OCI-LY7 (cell line): Measurements from ENCODE around the gene TCTN3. TPM values are rescaled to one million over a fixed set of nuclear protein-coding genes. Genes with fewer than 3 reads are reported as not detected.

Experiments used
- BruUV-seq: library from RNA; stranded (reverse); fragments of 400-500 nt; replicated peaks from 2 replicates; lab custom pipeline; 2021; lab: Mats Ljungman, UMichigan
- CTCF ChIA-PET: fragments of 300-600 bp; sonication (Branson Sonifier 250); formaldehyde crosslinking; loops from one replicate; lab custom pipeline; 2022; ENCODE audit warnings: antibody characterized with exemption; ENCODE audit not compliant: unreplicated experiment; lab: Charles Lee
- POLR2A ChIA-PET: fragments of 300-600 bp; sonication (Branson Sonifier 250); formaldehyde crosslinking; loops from one replicate; lab custom pipeline; 2022; ENCODE audit warnings: antibody characterized with exemption; lab: Charles Lee
- DNase-seq: peaks from one replicate; pipeline ENCODE4 v3.0.0-alpha.2; 2015; ENCODE audit warnings: low spot score
- H2AFZ ChIP-seq: fragments of 200-600 bp; sonication (generic), shearing (Covaris generic); 2 replicates; pipeline ENCODE4 v1.6.1; 2014; ENCODE audit warnings: mild to moderate bottlenecking, antibody characterized with exemption, low read length, moderate library complexity
- H3K27ac ChIP-seq: fragments of 200-600 bp; sonication (generic); 2 replicates; pipeline ENCODE4 v1.5.1; 2014; ENCODE audit warnings: mixed run types, low read depth, mild to moderate bottlenecking, moderate library complexity, low read length, inconsistent platforms; ENCODE audit not compliant: poor library complexity, severe bottlenecking
- H3K36me3 ChIP-seq: fragments of 200-600 bp; sonication (generic); 2 replicates; pipeline ENCODE4 v1.6.1; 2014; ENCODE audit warnings: mild to moderate bottlenecking, antibody characterized with exemption, low read length, moderate library complexity, mixed read lengths; ENCODE audit not compliant: insufficient read depth
- H3K4me1 ChIP-seq: fragments of 200-600 bp; sonication (generic); 2 replicates; pipeline ENCODE4 v1.5.1; 2014; ENCODE audit warnings: mild to moderate bottlenecking, low read length; ENCODE audit not compliant: insufficient read depth, poor library complexity, severe bottlenecking
- H3K4me2 ChIP-seq: fragments of 200-600 bp; sonication (generic); 2 replicates; pipeline ENCODE4 v1.6.1; 2014; ENCODE audit warnings: mild to moderate bottlenecking, low read length
- H3K4me3 ChIP-seq: fragments of 200-600 bp; sonication (generic); 2 replicates; pipeline ENCODE4 v1.5.1; 2014; ENCODE audit warnings: mild to moderate bottlenecking, low read depth, low read length; ENCODE audit not compliant: poor library complexity, severe bottlenecking
- H3K79me2 ChIP-seq: fragments of 200-600 bp; sonication (generic); 2 replicates; pipeline ENCODE4 v1.6.1; 2016; ENCODE audit warnings: low read depth, mild to moderate bottlenecking, low read length, moderate library complexity, mixed read lengths; ENCODE audit not compliant: insufficient read depth
- H3K9me2 ChIP-seq: fragments of 200-600 bp; sonication (generic); 2 replicates; pipeline ENCODE4 v1.6.1; 2016; ENCODE audit warnings: mild to moderate bottlenecking, low read length, mixed read lengths; ENCODE audit not compliant: insufficient read depth
- H3K9me3 ChIP-seq: fragments of 200-600 bp; sonication (generic); 2 replicates; pipeline ENCODE4 v1.6.1; 2014; ENCODE audit warnings: mild to moderate bottlenecking, mixed run types, low read length, mixed read lengths
- H4K20me1 ChIP-seq: fragments of 200-600 bp; sonication (generic); 2 replicates; pipeline ENCODE4 v1.6.1; 2014; ENCODE audit warnings: mild to moderate bottlenecking, antibody characterized with exemption, low read length, moderate library complexity, mixed read lengths; ENCODE audit not compliant: insufficient read depth
- EZH2phosphoT487 ChIP-seq: fragments of 200-600 bp; sonication (generic); IDR thresholded peaks from 2 replicates; pipeline ENCODE4 v1.6.1; 2018; ENCODE audit warnings: low read depth, borderline replicate concordance, mild to moderate bottlenecking, mixed run types, antibody characterized with exemption, low read length, moderate library complexity, mixed read lengths
- intact Hi-C: fragments of 100-400 bp; cut with micrococcal nuclease; formaldehyde crosslinking; loops from one replicate; pipeline ENCODE4 v1.10.0; 2022; ENCODE audit not compliant: unreplicated experiment
- total RNA-seq, 2 experiments: library from RNA; depleted of rRNA in 1 of 2; stranded (reverse); fragments of >200 nt in 1 of 2; shearing (Covaris generic) in 1 of 2; gene quantifications; 2 replicates each; pipeline ENCODE4 v1.2.3, GENCODE V29; 2014 to 2022
- TF ChIP-seq, protein P1 (sequence below): fragments of 200-600 bp; sonication (generic); conservative IDR thresholded peaks from 2 replicates; pipeline ENCODE4 v1.5.1; 2014; ENCODE audit warnings: mild to moderate bottlenecking, antibody characterized with exemption, low read length, moderate library complexity, mixed read lengths

TCTN3 gene
- total RNA-seq, 2 experiments from 2014 or later, result 10.4 to 14.4 TPM

DNA sequence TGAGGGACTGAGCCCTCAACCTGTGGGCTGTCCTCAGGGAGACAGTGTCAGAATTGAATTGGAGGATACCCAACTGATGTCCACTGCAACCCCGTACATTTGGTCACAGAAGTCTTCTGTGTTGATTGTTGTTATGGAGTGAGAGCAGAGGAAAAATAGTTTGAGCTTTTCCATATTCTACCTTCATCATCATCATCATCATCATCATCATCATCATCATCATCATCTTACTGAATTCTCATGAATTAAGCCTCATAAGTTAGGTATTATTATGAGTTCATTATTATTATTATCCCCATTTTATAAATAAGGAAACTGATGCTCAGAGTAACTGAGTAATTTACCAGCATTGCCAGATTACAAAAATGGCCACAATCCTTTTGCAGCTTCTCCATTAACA is 45.6 kb downstream of the TCTN3 start:
- Histone ChIP-seq H3K27ac (no peak overlapping the region), H3K36me3 (peaks cover 88% of the 10 kb centered on the region), H3K4me2 (no peak overlapping the region), H2AFZ (no peak overlapping the region), H3K9me3 (peaks cover 16% of the 10 kb centered on the region), H3K79me2 (no peaks in the 10 kb centered on the region), H3K4me1 (no peaks in the 10 kb centered on the region), H4K20me1 (no peaks in the 10 kb centered on the region; the same call in 1 of the 2 replicates), H3K9me2 (no peaks in the 10 kb centered on the region), H3K4me3 (no peak overlapping the region)
- no TSS peak for BruUV-seq
- no peak for TF ChIP-seq EZH2phosphoT487
- TF ChIP-seq, protein P1, sequence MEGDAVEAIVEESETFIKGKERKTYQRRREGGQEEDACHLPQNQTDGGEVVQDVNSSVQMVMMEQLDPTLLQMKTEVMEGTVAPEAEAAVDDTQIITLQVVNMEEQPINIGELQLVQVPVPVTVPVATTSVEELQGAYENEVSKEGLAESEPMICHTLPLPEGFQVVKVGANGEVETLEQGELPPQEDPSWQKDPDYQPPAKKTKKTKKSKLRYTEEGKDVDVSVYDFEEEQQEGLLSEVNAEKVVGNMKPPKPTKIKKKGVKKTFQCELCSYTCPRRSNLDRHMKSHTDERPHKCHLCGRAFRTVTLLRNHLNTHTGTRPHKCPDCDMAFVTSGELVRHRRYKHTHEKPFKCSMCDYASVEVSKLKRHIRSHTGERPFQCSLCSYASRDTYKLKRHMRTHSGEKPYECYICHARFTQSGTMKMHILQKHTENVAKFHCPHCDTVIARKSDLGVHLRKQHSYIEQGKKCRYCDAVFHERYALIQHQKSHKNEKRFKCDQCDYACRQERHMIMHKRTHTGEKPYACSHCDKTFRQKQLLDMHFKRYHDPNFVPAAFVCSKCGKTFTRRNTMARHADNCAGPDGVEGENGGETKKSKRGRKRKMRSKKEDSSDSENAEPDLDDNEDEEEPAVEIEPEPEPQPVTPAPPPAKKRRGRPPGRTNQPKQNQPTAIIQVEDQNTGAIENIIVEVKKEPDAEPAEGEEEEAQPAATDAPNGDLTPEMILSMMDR, result no peak
- POLR2A ChIA-PET, result interaction anchor here (0.6 kb wide), 2 partner anchors 26 to 399 kb away, joined by 3 read pairs; no protein-coding TSS in a partner anchor
- CTCF ChIA-PET, result no interaction called here
- intact Hi-C loops, result no loop called here
- DNase-seq, result no peak

DNA sequence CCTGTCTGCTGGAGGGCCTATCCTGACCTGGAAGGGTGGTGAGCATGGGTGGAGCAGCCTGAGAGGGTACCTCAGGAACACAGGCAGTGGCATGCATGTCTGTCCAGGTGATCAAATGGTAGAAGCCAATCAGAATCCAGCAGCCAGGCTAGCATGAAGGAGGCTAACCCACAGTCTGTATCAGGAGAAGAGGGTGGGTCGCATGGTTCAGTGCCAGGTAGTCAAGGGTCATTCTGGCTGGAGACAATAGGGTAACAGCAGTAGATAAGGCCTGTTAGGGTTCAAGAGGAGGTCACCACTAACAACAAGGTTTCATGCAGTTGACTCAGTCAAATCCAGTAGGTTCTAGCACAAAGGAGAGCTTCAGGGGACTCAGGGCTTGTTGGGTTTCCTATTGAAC is 47.6 kb downstream of the TCTN3 start:
- CTCF ChIA-PET, result no interaction called here
- peaks cover 7% of the 10 kb centered on the region for H3K9me3 ChIP-seq
- TF ChIP-seq EZH2phosphoT487, result no peak
- TF ChIP-seq, protein P1, result no peak
- BruUV-seq, result no TSS peak
- H3K4me1 ChIP-seq, result no peaks in the 10 kb centered on the region
- no peak for DNase-seq
- no peaks in the 10 kb centered on the region for H3K9me2 ChIP-seq
- no peaks in the 10 kb centered on the region; the same call in 1 of the 2 replicates for H4K20me1 ChIP-seq
- POLR2A ChIA-PET, result no interaction called here
- H3K4me3 ChIP-seq, result no peak overlapping the region
- no peaks in the 10 kb centered on the region for H3K79me2 ChIP-seq
- intact Hi-C loops, result no loop called here
- H3K27ac ChIP-seq, result no peak overlapping the region
- peaks cover 87% of the 10 kb centered on the region for H3K36me3 ChIP-seq
- no peak overlapping the region for H2AFZ ChIP-seq
- no peak overlapping the region for H3K4me2 ChIP-seq

DNA sequence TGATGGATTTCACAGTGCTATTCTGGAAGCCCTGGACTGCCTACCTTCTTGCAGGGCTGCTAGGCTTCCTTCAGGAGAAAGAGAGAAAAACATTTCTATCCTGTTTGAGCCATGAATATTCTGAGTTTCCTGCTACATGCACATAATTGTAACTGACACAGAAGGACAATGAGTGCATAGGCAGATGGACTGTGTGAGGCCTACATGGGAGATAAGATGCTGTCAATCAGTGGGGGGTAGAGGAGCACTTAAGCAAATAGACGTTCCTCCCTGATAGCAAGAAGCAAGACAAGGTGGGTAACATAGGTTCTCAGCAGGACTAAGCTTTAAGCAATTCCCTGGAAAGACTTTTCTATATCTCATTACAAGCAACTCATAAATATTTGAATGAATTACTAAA is 48.8 kb downstream of the TCTN3 start:
- H3K4me2 ChIP-seq, result no peak overlapping the region
- BruUV-seq, result no TSS peak
- no peak overlapping the region for H3K4me3 ChIP-seq
- no peaks in the 10 kb centered on the region for H3K9me3 ChIP-seq
- no peak for TF ChIP-seq EZH2phosphoT487
- TF ChIP-seq, protein P1, result no peak
- H3K79me2 ChIP-seq, result no peaks in the 10 kb centered on the region
- no peaks in the 10 kb centered on the region; the same call in 1 of the 2 replicates for H4K20me1 ChIP-seq
- no peaks in the 10 kb centered on the region for H3K9me2 ChIP-seq
- intact Hi-C loops, result no loop called here
- no peak overlapping the region for H2AFZ ChIP-seq
- CTCF ChIA-PET, result no interaction called here
- no peaks in the 10 kb centered on the region for H3K4me1 ChIP-seq
- POLR2A ChIA-PET, result interaction anchor here (0.9 kb wide), 1 partner anchor 9 kb away, joined by 3 read pairs; no protein-coding TSS in a partner anchor
- no peak overlapping the region for H3K27ac ChIP-seq
- no peak for DNase-seq
- peaks cover 87% of the 10 kb centered on the region for H3K36me3 ChIP-seq
